Loucy (cell line): ENCODE measurements around the gene TMEM38B.

ENCODE experiments used
- H2AFZ ChIP-seq: fragments of 200-600 bp; sonication (generic); 2 replicates; pipeline ENCODE4 v1.6.0; 2016; ENCODE audit warnings: antibody characterized with exemption, mild to moderate bottlenecking, low read length, moderate library complexity
- H3F3A ChIP-seq: fragments of 200-600 bp; 2 replicates; pipeline ENCODE4 v1.6.0; 2016; ENCODE audit warnings: antibody characterized with exemption, low read depth, mild to moderate bottlenecking
- H3K27me3 ChIP-seq: fragments of 200-600 bp; sonication (generic); 2 replicates; pipeline ENCODE4 v1.6.1; 2014; ENCODE audit warnings: low read length, mild to moderate bottlenecking; ENCODE audit not compliant: insufficient read depth, poor library complexity, severe bottlenecking
- H3K36me3 ChIP-seq: fragments of 200-600 bp; sonication (generic); 2 replicates; pipeline ENCODE4 v1.6.1; 2016; ENCODE audit warnings: low read length; ENCODE audit not compliant: insufficient read depth
- H3K4me1 ChIP-seq: fragments of 200-600 bp; sonication (generic); 2 replicates; pipeline ENCODE4 v1.5.1; 2014; ENCODE audit warnings: low read length, mild to moderate bottlenecking; ENCODE audit not compliant: insufficient read depth, poor library complexity, severe bottlenecking
- H3K4me2 ChIP-seq: fragments of 200-600 bp; sonication (generic); 2 replicates; pipeline ENCODE4 v1.6.0; 2014; ENCODE audit warnings: antibody characterized with exemption, low read length, low read depth, mild to moderate bottlenecking; ENCODE audit not compliant: poor library complexity, severe bottlenecking
- H3K4me3 ChIP-seq: fragments of 200-600 bp; sonication (generic); 2 replicates; pipeline ENCODE4 v1.5.1; 2014; ENCODE audit warnings: low read length, mild to moderate bottlenecking, mixed read lengths; ENCODE audit not compliant: poor library complexity, severe bottlenecking
- H3K79me2 ChIP-seq: fragments of 200-600 bp; sonication (generic); 2 replicates; pipeline ENCODE4 v1.6.1; 2014; ENCODE audit warnings: low read length; ENCODE audit not compliant: insufficient read depth
- H3K9ac ChIP-seq: fragments of 200-600 bp; sonication (generic); 2 replicates; pipeline ENCODE4 v1.6.0; 2014; ENCODE audit warnings: mild to moderate bottlenecking, low read depth, low read length, moderate library complexity; ENCODE audit not compliant: poor library complexity, severe bottlenecking
- H3K9me2 ChIP-seq: fragments of 200-600 bp; sonication (generic); replicated peaks from 2 replicates; pipeline ENCODE4 v1.6.1; 2016; ENCODE audit warnings: low read depth, low read length, mixed read lengths
- H3K9me3 ChIP-seq: fragments of 200-600 bp; sonication (generic); 2 replicates; pipeline ENCODE4 v1.6.1; 2014; ENCODE audit warnings: mild to moderate bottlenecking, antibody characterized with exemption, low read length, low read depth; ENCODE audit not compliant: insufficient read depth
- H4K20me1 ChIP-seq: fragments of 200-600 bp; sonication (generic); 2 replicates; pipeline ENCODE4 v1.6.0; 2014; ENCODE audit warnings: antibody characterized with exemption, low read length, mild to moderate bottlenecking; ENCODE audit not compliant: insufficient read depth, poor library complexity, severe bottlenecking
- CTCF ChIP-seq: fragments of 200-600 bp; sonication (generic); conservative IDR thresholded peaks from 2 replicates; pipeline ENCODE4 v1.5.1; 2014; ENCODE audit warnings: mild to moderate bottlenecking, antibody characterized with exemption, low read length
- EZH2phosphoT487 ChIP-seq: fragments of 200-600 bp; IDR thresholded peaks from 2 replicates; pipeline ENCODE4 v1.6.1; 2018; ENCODE audit warnings: antibody characterized with exemption, mild to moderate bottlenecking, moderate library complexity, borderline replicate concordance

The TMEM38B gene

GRCh38 chr9:105678163-105678562, 16.2 kb upstream of the TMEM38B start:
- Histone ChIP-seq H3K36me3 (no peaks in the 10 kb centered on the region), H3K4me1 (peaks cover 26% of the 10 kb centered on the region), H3K9me3 (no peaks in the 10 kb centered on the region), H2AFZ (no peak overlapping the region), H3K9me2 (no peaks in the 10 kb centered on the region), H3K4me2 (no peak overlapping the region), H3K4me3 (no peak overlapping the region), H3K27me3 (no peaks in the 10 kb centered on the region), H3F3A (no peaks in the 10 kb centered on the region), H3K79me2 (no peaks in the 10 kb centered on the region), H4K20me1 (no peaks in the 10 kb centered on the region), H3K9ac (no peak overlapping the region)
- TF ChIP-seq CTCF (no peak), EZH2phosphoT487 (no peak)

- no peaks in the 10 kb centered on the region for H3K36me3 ChIP-seq
- peaks cover 20% of the 10 kb centered on the region for H3K4me1 ChIP-seq
- TF ChIP-seq EZH2phosphoT487 = no peak
- TF ChIP-seq CTCF = no peak
These were observed 15.6 kb upstream of the TMEM38B start for GRCh38 chr9:105678781-105679180.

GRCh38 chr9:105679257-105680022, 14.9 kb upstream of the TMEM38B start:
- peaks cover 14% of the 10 kb centered on the region for H3K4me1 ChIP-seq
- no peaks in the 10 kb centered on the region for H3K36me3 ChIP-seq
- no peak overlapping the region for H2AFZ ChIP-seq
- TF ChIP-seq EZH2phosphoT487 = no peak
- no peak for TF ChIP-seq CTCF
- H3K27me3 ChIP-seq = no peaks in the 10 kb centered on the region
- no peaks in the 10 kb centered on the region for H3K9me2 ChIP-seq
- H3K9me3 ChIP-seq = no peaks in the 10 kb centered on the region
- no peak overlapping the region for H3K9ac ChIP-seq
- H3K79me2 ChIP-seq = no peaks in the 10 kb centered on the region
- no peaks in the 10 kb centered on the region for H4K20me1 ChIP-seq
- no peaks in the 10 kb centered on the region for H3F3A ChIP-seq
- no peak overlapping the region for H3K4me2 ChIP-seq
- no peak overlapping the region for H3K4me3 ChIP-seq

More at GRCh38 chr9:105678781-105679180, 15.6 kb upstream of the TMEM38B start:
- Histone ChIP-seq H3K9me2 (no peaks in the 10 kb centered on the region), H4K20me1 (no peaks in the 10 kb centered on the region), H3K27me3 (no peaks in the 10 kb centered on the region), H3K4me2 (no peak overlapping the region), H3K9me3 (no peaks in the 10 kb centered on the region), H3K4me3 (no peak overlapping the region), H3K9ac (no peak overlapping the region), H3F3A (no peaks in the 10 kb centered on the region), H2AFZ (no peak overlapping the region), H3K79me2 (no peaks in the 10 kb centered on the region)
